Measurements from ENCODE around the gene MPRIP.

DNA sequence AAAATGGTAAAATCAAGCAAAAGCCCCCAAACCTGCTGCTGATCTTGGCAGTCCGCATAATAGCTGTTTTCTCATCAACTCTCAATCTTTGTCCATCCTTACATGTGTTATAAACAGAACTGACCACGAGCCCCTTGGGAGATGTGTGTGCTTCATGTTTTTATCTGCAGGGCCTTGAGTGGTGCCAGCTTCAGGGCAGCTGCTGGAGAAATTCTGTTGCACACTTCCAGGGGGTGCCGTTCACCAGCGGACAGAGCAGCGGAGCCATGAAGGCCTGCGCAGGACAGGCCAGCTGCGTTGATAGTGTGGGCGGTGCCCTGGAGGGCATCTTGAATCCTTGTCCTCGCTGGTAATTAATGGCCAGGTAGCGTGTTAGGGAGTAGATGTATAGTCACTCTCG lies 20.1 kb downstream of the MPRIP start:
- TF ChIP-seq, protein P1, sequence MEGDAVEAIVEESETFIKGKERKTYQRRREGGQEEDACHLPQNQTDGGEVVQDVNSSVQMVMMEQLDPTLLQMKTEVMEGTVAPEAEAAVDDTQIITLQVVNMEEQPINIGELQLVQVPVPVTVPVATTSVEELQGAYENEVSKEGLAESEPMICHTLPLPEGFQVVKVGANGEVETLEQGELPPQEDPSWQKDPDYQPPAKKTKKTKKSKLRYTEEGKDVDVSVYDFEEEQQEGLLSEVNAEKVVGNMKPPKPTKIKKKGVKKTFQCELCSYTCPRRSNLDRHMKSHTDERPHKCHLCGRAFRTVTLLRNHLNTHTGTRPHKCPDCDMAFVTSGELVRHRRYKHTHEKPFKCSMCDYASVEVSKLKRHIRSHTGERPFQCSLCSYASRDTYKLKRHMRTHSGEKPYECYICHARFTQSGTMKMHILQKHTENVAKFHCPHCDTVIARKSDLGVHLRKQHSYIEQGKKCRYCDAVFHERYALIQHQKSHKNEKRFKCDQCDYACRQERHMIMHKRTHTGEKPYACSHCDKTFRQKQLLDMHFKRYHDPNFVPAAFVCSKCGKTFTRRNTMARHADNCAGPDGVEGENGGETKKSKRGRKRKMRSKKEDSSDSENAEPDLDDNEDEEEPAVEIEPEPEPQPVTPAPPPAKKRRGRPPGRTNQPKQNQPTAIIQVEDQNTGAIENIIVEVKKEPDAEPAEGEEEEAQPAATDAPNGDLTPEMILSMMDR (tag by site-specific recombination; IDR thresholded peaks at IDR 0.05) = no peak
- no peak for TF ChIP-seq ZBTB20 (tag by site-specific recombination; IDR thresholded peaks at IDR 0.05)
- no peak for TF ChIP-seq KLF7 (tag by site-specific recombination; IDR thresholded peaks at IDR 0.05; ENCODE audit: borderline replicate concordance)
- TF ChIP-seq ZNF561 (tag by site-specific recombination; IDR thresholded peaks at IDR 0.05; ENCODE audit: borderline replicate concordance) = no peak
- TF ChIP-seq GLI4 (tag by site-specific recombination; IDR thresholded peaks at IDR 0.05) = no peak
- no peak for TF ChIP-seq ZNF768 (tag by site-specific recombination; IDR thresholded peaks at IDR 0.05)
